NCI-H146 treated with DMSO at 0.1 percent for 48 hours (cell line): ENCODE data around the gene HS6ST3.

ENCODE experiments used
- DNase-seq: peaks from one replicate; lab custom pipeline; 2025; ENCODE audit not compliant: unreplicated experiment; lab: John Stamatoyannopoulos, UW

HS6ST3 gene

DNA sequence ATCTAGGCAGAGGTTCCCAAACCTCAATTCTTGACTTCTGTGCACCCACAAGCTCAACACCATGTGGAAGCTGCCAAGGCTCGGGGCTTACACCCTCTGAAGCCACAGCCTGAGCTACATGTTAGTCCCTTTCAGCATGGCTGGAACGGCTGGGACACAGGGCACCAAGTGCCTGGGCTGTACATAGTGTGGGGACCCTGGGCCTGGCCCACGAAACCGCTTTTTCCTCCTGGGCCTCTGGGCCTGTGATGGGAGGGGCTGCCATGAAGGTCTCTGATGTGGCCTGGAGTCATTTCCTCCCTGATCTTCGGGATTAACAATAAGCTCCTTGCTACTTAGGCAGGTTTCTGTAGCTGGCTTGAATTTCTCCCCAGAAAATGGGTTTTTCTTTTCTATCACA, 108.1 kb downstream of the HS6ST3 start:
- no peak for DNase-seq

DNA sequence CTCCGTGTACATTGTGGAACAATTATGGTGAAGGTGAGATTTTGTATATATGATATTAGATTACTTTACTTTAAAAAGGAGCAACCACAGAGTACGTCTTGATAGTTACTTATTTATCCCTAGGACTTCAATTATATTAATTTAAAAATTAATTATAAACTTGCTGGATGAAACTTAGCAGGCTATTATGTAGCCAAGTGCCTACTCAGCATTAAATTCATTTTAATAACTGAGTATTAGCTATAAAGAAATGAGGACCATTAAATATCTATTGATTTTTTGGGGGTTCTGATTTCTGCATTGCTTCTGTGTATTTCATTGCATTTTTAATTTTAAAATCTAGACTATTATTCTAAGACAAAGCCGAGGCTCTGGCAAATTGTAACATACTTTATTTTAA, 109.4 kb downstream of the HS6ST3 start:
- DNase-seq: no peak

DNA sequence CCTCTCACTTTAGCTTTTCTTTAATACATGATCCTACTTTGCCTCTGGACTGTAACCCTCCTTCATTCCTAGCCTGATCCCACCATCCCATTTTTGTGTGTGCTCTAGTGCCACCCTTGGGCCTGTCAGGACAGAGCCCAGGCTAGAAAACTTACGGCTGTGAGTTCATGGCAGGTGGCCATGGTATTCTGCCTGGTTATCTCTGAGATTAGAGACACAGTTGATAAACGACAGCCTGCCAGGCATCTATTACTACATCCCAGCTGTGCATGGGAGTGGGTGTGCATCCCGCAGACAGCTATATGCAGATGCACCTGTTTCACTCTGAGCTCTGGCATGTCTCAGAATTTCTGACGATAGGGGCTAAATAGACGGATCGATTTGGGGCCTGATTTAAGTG, 110.9 kb downstream of the HS6ST3 start:
- no peak for DNase-seq

- no peak for DNase-seq
Observed at GRCh38 chr13:96202315-96202714, 112.4 kb downstream of the HS6ST3 start.

DNA sequence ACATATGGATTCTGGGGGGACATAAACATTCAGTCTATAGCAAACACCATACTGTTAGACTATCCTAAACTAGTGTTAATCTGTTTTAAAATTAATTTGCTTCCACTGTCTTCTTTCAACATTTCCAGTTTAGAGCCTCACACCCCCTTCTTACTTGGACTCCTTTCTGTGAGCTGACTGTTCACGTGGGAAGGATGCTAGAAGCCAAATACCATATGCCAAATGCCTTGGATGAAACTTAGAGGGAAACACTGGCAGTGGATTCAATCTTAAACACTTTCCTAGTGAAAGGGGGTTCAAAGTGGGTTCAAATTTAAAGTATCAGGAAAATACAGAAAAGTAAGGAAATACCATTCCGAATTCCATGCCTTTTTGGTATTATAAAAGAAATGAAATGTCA, 113.6 kb downstream of the HS6ST3 start:
- no peak for DNase-seq

GRCh38 chr13:96214824-96215445, 125.0 kb downstream of the HS6ST3 start:
- no peak for DNase-seq

DNA sequence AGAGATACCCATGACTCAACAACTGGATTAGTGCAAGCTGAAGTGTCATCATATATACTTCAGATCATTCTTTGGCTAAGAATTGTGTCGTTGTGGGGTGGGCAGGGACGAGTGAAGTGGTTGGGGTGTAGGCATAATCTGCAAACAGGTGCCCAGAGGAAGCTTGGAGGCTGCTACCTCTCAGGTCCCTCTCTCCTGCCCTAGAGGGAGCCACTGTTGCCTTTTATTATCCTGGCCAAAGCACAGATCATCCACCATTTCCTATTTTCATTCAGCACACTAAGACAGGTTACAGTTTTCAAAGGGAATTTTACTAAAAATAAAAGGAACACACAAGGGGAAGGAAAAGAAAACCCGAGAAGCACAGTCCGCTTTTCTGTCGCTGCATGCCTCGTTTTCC, 126.6 kb downstream of the HS6ST3 start:
- DNase-seq: no peak

- DNase-seq: no peak
Observed at GRCh38 chr13:96218475-96218874, 128.6 kb downstream of the HS6ST3 start.

GRCh38 chr13:96221471-96221870, 131.6 kb downstream of the HS6ST3 start:
- DNase-seq: no peak

- no peak for DNase-seq
Observed at GRCh38 chr13:96223231-96223630, 133.3 kb downstream of the HS6ST3 start.

GRCh38 chr13:96229356-96229755, 139.4 kb downstream of the HS6ST3 start:
- DNase-seq: no peak

GRCh38 chr13:96238241-96238640, 148.3 kb downstream of the HS6ST3 start:
- DNase-seq: no peak

DNA sequence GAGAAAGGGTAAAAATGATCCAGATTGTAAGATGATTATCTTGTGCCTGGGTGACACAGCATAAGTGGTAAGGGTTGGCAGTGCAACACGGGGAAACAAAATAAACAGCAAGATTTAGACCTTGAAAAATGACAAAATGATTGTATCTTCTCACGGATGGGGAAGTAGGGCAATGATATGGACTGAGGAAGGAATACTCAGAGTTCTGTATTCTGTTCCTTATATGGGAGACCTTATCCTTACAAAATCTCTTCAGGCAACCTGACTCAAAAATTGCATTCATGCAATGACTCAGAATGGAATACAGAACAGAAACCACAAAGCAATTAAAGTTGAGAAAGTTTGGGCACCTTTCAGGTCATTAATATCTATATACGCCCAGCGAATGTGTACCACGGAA, 149.0 kb downstream of the HS6ST3 start:
- DNase-seq: no peak

DNA sequence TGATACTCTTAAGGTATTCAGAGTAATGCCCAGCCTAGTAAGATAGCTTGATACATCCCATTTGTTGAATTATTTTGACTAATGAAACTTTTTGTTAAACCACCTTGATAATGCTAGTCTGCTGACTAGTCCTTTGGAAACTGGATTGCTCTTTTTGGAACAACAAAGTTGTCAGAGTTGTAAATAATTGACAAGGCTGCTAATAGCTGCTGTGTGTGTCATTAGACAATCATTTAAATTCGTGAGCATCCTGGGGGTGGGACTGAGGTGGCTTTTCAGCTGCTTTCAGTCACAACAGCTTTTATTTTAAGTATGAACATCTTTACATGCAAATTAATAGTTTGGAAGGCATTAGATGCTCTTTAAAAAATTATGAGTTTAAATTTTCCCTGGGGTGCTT, 153.5 kb downstream of the HS6ST3 start:
- DNase-seq: no peak

DNA sequence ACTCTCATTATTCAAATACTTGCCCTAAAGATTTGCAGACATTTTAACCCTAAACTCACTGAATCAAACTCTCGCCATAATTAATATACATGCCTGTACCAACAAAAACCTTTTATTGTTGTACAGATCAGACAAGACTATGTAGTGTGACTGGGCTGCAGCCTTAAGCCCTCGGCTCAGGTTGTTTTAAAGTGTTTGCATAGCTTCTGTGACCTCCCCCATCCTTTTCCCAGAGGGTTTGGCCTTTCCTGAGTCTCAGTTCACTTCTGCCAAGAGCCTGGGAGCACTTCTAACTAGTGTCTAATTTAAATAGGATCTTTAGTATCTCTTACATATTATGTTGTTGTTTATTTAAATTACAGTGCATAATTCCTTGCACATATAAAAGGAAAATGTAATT, 158.2 kb downstream of the HS6ST3 start:
- no peak for DNase-seq

DNA sequence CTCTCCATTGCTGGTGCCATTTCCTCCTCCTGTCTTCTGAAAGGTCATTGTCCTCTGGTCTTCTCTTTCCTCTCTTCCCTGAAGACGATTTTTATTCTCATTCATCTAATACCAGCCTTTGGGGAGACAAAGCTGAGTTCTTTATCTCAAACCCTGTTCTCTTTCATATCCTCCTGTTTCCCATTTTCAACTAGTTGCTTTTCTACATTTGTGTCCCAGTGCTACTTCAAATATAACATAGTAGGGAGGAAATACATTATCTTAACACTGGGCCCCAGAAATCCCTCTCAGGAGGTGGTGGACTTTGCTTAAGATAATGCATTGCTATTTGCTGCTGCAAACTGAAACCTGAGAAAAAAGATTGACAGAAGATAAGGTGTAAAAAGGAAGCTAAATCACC, 159.1 kb downstream of the HS6ST3 start:
- DNase-seq: no peak

- DNase-seq: no peak
Observed at GRCh38 chr13:96252903-96253302, 163.0 kb downstream of the HS6ST3 start.

DNA sequence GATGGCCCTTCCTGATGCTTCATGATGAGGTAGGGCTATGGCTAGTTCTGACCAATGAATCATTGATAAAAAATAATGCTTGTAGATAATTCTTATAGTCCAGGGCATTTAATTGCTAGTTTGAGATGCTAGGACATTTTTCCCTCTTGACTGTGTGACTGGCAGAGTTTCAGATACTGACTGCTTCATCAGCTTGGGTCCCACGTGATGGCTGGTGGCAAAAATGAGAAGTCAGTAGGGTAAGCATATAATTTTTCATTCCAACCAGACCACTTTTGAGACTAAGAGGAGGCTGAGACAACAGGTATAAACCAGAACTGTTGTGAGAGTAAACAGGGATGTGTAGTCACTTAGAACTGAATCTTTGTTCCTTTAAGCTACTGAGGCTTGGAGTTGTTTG, 183.3 kb downstream of the HS6ST3 start:
- no peak for DNase-seq

- DNase-seq: no peak
Observed at GRCh38 chr13:96274046-96274445, 184.1 kb downstream of the HS6ST3 start.

GRCh38 chr13:96279904-96280303, 190.0 kb downstream of the HS6ST3 start:
- no peak for DNase-seq

- no peak for DNase-seq
Observed at GRCh38 chr13:96284971-96285370, 195.1 kb downstream of the HS6ST3 start.

GRCh38 chr13:96285729-96286128, 195.8 kb downstream of the HS6ST3 start:
- DNase-seq: no peak
